H1 (cell line): Measurements from ENCODE around the gene MACROD2. TPM values are rescaled to one million over a fixed set of nuclear protein-coding genes. Genes with fewer than 3 reads are reported as not detected.

Experiments
- CTCF ChIA-PET: fragments of 300-600 bp; sonication (Branson Sonifier 250); formaldehyde crosslinking; loops from one replicate; lab custom pipeline; 2021; ENCODE audit not compliant: partially characterized antibody; lab: Charles Lee
- POLR2A ChIA-PET: fragments of 300-600 bp; sonication (Branson Sonifier 250); formaldehyde crosslinking; loops from one replicate; lab custom pipeline; 2021; ENCODE audit warnings: inconsistent platforms; ENCODE audit not compliant: partially characterized antibody; lab: Charles Lee
- DNase-seq, 2 experiments: peaks; one replicate each; pipeline versions ENCODE4 v3.0.0 to v3.0.0-alpha.2; 2010 to 2022; ENCODE audit warnings: low spot score in 2 of 2, low read depth in 1 of 2, mixed read lengths in 1 of 2
- FAIRE-seq: peaks from 2 replicates; lab custom pipeline; 2011; peaks lifted over from hg19 to GRCh38; lab: Jason Lieb, UNC
- H2AFZ ChIP-seq: 2 replicates; pipeline ENCODE4 v1.8.1; 2012; ENCODE audit warnings: low read length, inconsistent platforms
- H2AK5ac ChIP-seq: 2 replicates; pipeline ENCODE4 v1.6.1; 2013; ENCODE audit warnings: low read depth, low read length
- H2BK120ac ChIP-seq: replicated peaks from 2 replicates; pipeline ENCODE3; 2013; ENCODE audit warnings: low read depth, low read length, inconsistent platforms
- H2BK12ac ChIP-seq: 2 replicates; pipeline ENCODE4 v1.6.1; 2013; ENCODE audit warnings: low read depth, low read length
- H2BK15ac ChIP-seq: 2 replicates; pipeline ENCODE4 v1.6.1; 2013; ENCODE audit warnings: low read length
- H2BK20ac ChIP-seq: 2 replicates; pipeline ENCODE4 v1.6.1; 2013; ENCODE audit warnings: low read length
- H2BK5ac ChIP-seq: 2 replicates; pipeline ENCODE4 v1.6.1; 2013; ENCODE audit warnings: low read depth, low read length
- H3K14ac ChIP-seq: 2 replicates; pipeline ENCODE4 v1.6.1; 2013; ENCODE audit warnings: inconsistent platforms; ENCODE audit not compliant: insufficient read length
- H3K18ac ChIP-seq: 2 replicates; pipeline ENCODE4 v1.6.1; 2013; ENCODE audit warnings: low read length; ENCODE audit errors: extremely low read depth
- H3K23ac ChIP-seq: 2 replicates; pipeline ENCODE4 v1.6.1; 2013; ENCODE audit warnings: inconsistent platforms; ENCODE audit not compliant: insufficient read length
- H3K23me2 ChIP-seq: 2 replicates; pipeline ENCODE4 v1.6.1; 2013; ENCODE audit warnings: low read depth, low read length
- H3K27ac ChIP-seq: 2 replicates; pipeline ENCODE4 v1.6.1; 2011; ENCODE audit warnings: low read depth, low read length, inconsistent platforms
- H3K27me3 ChIP-seq, 4 experiments: replicated peaks in 1 of 4; 1 replicate in 1 of 4; 2 replicates in 3 of 4; pipeline versions ENCODE4 v1.6.1 to v1.8.1; 2011 to 2013; ENCODE audit warnings: low read length in 3 of 4, mild to moderate bottlenecking in 3 of 4, inconsistent platforms in 2 of 4, mixed read lengths in 2 of 4, moderate library complexity in 1 of 4; ENCODE audit not compliant: control insufficient read depth in 3 of 4, insufficient read depth in 3 of 4; ENCODE audit errors: extremely low read depth in 1 of 4
- H3K36me3 ChIP-seq, 4 experiments: 2 replicates each; pipeline versions ENCODE4 v1.6.1 to v1.8.1; 2011 to 2013; ENCODE audit warnings: mild to moderate bottlenecking in 4 of 4, low read length in 3 of 4, moderate library complexity in 2 of 4, control low read depth in 1 of 4, inconsistent platforms in 1 of 4; ENCODE audit not compliant: insufficient read depth in 4 of 4, control insufficient read depth in 2 of 4
- H3K4ac ChIP-seq: replicated peaks from 2 replicates; pipeline ENCODE3; 2013; ENCODE audit warnings: low read length, low read depth, mixed read lengths, inconsistent platforms; ENCODE audit not compliant: insufficient read length
- H3K4me1 ChIP-seq, 4 experiments: replicated peaks in 1 of 4; 1 replicate in 1 of 4; 2 replicates in 3 of 4; pipeline versions ENCODE4 v1.6.1 to v1.8.1; 2011 to 2013; ENCODE audit warnings: low read length in 3 of 4, inconsistent platforms in 2 of 4, mixed read lengths in 1 of 4; ENCODE audit not compliant: insufficient read depth in 4 of 4, control insufficient read depth in 3 of 4
- H3K4me2 ChIP-seq, 2 experiments: 2 replicates each; pipeline versions ENCODE4 v1.6.1 to v1.8.1; 2011 to 2013; ENCODE audit warnings: low read depth in 2 of 2, low read length in 2 of 2, control low read depth in 1 of 2, inconsistent platforms in 1 of 2, mild to moderate bottlenecking in 1 of 2; ENCODE audit not compliant: insufficient read depth in 1 of 2
- H3K4me3 ChIP-seq, 4 experiments: fragments of 200-600, 300-600 bp in 1 of 4; sonication (generic), shearing (Covaris generic), sonication (Bioruptor Twin) in 1 of 4; 2 replicates each; pipeline versions ENCODE4 v1.5.1 to v1.8.1; 2011 to 2016; ENCODE audit warnings: low read length in 4 of 4, low read depth in 3 of 4, control low read depth in 2 of 4, inconsistent platforms in 2 of 4, mild to moderate bottlenecking in 2 of 4, mixed read lengths in 1 of 4, moderate library complexity in 1 of 4; ENCODE audit not compliant: insufficient read depth in 2 of 4; ENCODE audit errors: extremely low read depth in 1 of 4
- H3K56ac ChIP-seq: replicated peaks from 2 replicates; pipeline ENCODE3; 2013; ENCODE audit warnings: low read depth, mild to moderate bottlenecking, mixed read lengths, low read length, inconsistent platforms; ENCODE audit not compliant: insufficient read length
- H3K79me1 ChIP-seq: 2 replicates; pipeline ENCODE4 v1.6.1; 2013; ENCODE audit warnings: low read depth, low read length, control low read depth
- H3K79me2 ChIP-seq, 2 experiments: 2 replicates each; pipeline versions ENCODE4 v1.6.1 to v1.8.1; 2012 to 2013; ENCODE audit warnings: low read length in 2 of 2, mild to moderate bottlenecking in 2 of 2, inconsistent platforms in 1 of 2; ENCODE audit not compliant: insufficient read depth in 2 of 2, control insufficient read depth in 1 of 2
- H3K9ac ChIP-seq, 4 experiments: replicated peaks in 1 of 4; 1 replicate in 1 of 4; 2 replicates in 3 of 4; pipeline versions ENCODE4 v1.6.1 to v1.8.1; 2011 to 2013; ENCODE audit warnings: low read depth in 3 of 4, low read length in 3 of 4, control low read depth in 2 of 4, mild to moderate bottlenecking in 2 of 4, moderate library complexity in 2 of 4, inconsistent platforms in 1 of 4; ENCODE audit errors: extremely low read depth in 1 of 4
- H3K9me3 ChIP-seq, 2 experiments: 2 replicates each; pipeline versions ENCODE4 v1.6.1 to v1.8.1; 2012 to 2013; ENCODE audit warnings: mild to moderate bottlenecking in 2 of 2, moderate library complexity in 2 of 2, control low read depth in 1 of 2, inconsistent platforms in 1 of 2, low read depth in 1 of 2, low read length in 1 of 2, mixed read lengths in 1 of 2; ENCODE audit not compliant: insufficient read depth in 2 of 2
- H4K20me1 ChIP-seq, 2 experiments: replicated peaks in 1 of 2; 2 replicates each; pipeline versions ENCODE3 to v1.8.1; 2011 to 2013; ENCODE audit warnings: inconsistent platforms in 2 of 2, low read length in 2 of 2, mild to moderate bottlenecking in 1 of 2; ENCODE audit not compliant: insufficient read depth in 2 of 2, control insufficient read depth in 1 of 2
- H4K5ac ChIP-seq: 2 replicates; pipeline ENCODE4 v1.6.1; 2013; ENCODE audit warnings: low read length, low read depth, mixed read lengths, inconsistent platforms; ENCODE audit not compliant: insufficient read length
- H4K8ac ChIP-seq: 2 replicates; pipeline ENCODE4 v1.8.0; 2013; ENCODE audit warnings: mild to moderate bottlenecking, moderate library complexity, low read length, inconsistent platforms; ENCODE audit not compliant: insufficient read depth; ENCODE audit errors: extremely low read depth
- H4K91ac ChIP-seq: replicated peaks from 2 replicates; pipeline ENCODE3; 2013; ENCODE audit warnings: low read length, mixed read lengths, inconsistent platforms; ENCODE audit not compliant: insufficient read length
- E2F6 ChIP-seq: IDR thresholded peaks from 2 replicates; pipeline ENCODE4 v1.6.1; 2012; ENCODE audit warnings: inconsistent platforms
- WGBS, 2 experiments: shearing (Covaris generic) in 1 of 2; methylation state at CpG; one replicate each; pipeline versions ENCODE4 v1.1.6 to v1.1.7; 2013 to 2015; ENCODE audit warnings: low lambda C conversion rate in 2 of 2, mixed read lengths in 2 of 2, inconsistent platforms in 1 of 2, low coverage in 1 of 2, missing lambda C conversion rate in 1 of 2; ENCODE audit not compliant: insufficient replicate concordance in 2 of 2, insufficient coverage in 1 of 2, insufficient read length in 1 of 2; ENCODE audit errors: extremely low coverage in 1 of 2, missing lambda C conversion rate in 1 of 2; 5-methylcytosine and 5-hydroxymethylcytosine counted together
- polyA plus RNA-seq, 7 experiments: library from polyadenylated mRNA; depleted of rRNA in 3 of 7; stranded (reverse) in 5 of 7; unstranded in 2 of 7; fragments of >200 nt in 5 of 7; fragments of 200-250 nt in 2 of 7; gene quantifications; 1 replicate in 5 of 7; 2 replicates in 1 of 7; 4 replicates in 1 of 7; pipeline versions ENCODE4 v1.2.1 to v1.2.3, GENCODE V29; 2011 to 2013; ENCODE audit warnings: missing spikeins in 2 of 7, mixed read lengths in 2 of 7
- total RNA-seq: library from RNA; stranded (reverse); fragmentation: NEBNext Ultra II Directional; extraction: Animal tissue kit (Norgen Biotek cat#: 25700); gene quantifications from 2 replicates; pipeline ENCODE4 v1.2.1, GENCODE V29; 2021

The MACROD2 gene
- total and polyA plus RNA-seq, 2 of the 8 experiments (the other 6 are each of a cell fraction or from before 2014, with no cell fraction given), result 0.70 to 3.9 TPM

DNA sequence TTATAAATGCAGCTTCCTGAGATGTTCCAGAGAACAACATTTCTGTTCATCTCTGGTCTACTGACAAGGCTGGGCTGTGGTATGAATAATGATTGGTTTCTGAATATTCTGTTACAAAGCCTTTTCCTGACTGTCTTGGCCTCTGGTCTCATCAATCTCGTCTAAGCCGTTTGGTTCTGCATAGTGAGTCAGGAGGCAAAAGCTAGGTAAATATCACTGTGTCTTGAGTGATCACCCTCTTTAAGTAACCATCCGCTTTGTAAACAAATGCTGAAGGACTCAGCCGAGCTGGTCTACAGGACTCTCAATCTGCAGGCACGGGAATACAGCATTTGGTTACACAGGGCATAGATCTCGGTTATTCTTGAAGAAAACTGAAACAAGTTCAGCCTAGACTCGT, 2066.0 kb downstream of the MACROD2 start:
- Histone ChIP-seq H3K18ac (no peak overlapping the region), H4K5ac (no peak overlapping the region), H4K20me1 (no peaks in the 10 kb centered on the region), H3K56ac (no peak overlapping the region), H3K23ac (no peak overlapping the region), H2BK120ac (no peak overlapping the region), H2AK5ac (no peak overlapping the region), H3K14ac (no peak overlapping the region), H3K79me1 (no peaks in the 10 kb centered on the region), H2BK15ac (no peak overlapping the region), H3K4me1 (peaks cover 0 to 17% (median 16%) of the 10 kb centered on the region in 4 experiments; a peak in 5 of 7 replicates), H3K36me3 (no peaks in the 10 kb centered on the region), H2BK20ac (no peak overlapping the region), H3K9ac (no peak overlapping the region), H3K27ac (no peak overlapping the region), H3K4ac (no peak overlapping the region), H3K27me3 (no peaks in the 10 kb centered on the region), H3K79me2 (no peaks in the 10 kb centered on the region), H3K9me3 (no peaks in the 10 kb centered on the region), H4K91ac (no peak overlapping the region), H4K8ac (no peak overlapping the region), H3K4me2 (no peak overlapping the region), H3K23me2 (no peaks in the 10 kb centered on the region), H2BK12ac (no peak overlapping the region), H3K4me3 (no peak overlapping the region), H2BK5ac (no peak overlapping the region), H2AFZ (peak overlapping the region; percentile 84; the same call in 1 of the 2 replicates)
- CTCF ChIA-PET, result interaction anchor here (1.4 kb wide), 1 partner anchor 12 kb away, joined by 4 read pairs; no protein-coding TSS in a partner anchor
- 94% methylated on average over 7 of the region's 7 CpGs; no CpG with 5 or more reads in 1 of the 2 experiments for WGBS, 2 experiments
- no peak for DNase-seq
- POLR2A ChIA-PET, result no interaction called here
- FAIRE-seq, result no peak
- no peak for TF ChIP-seq E2F6
